GM19324 (cell line): ENCODE results near the gene RAMAC.
A peak's percentile ranks its signal among the peaks of the same experiment; 100 is the strongest.
"Not testable (repeated sequence)": the region's sequence is repeated elsewhere in the genome, so short reads cannot be mapped to it uniquely, and the experiment has no call there.

Experiments
- ATAC-seq: cut with Tn5 transposase; IDR thresholded peaks from one replicate; pipeline ENCODE4 v1.9.1; 2021; ENCODE audit warnings: mild to moderate bottlenecking, moderate library complexity; ENCODE audit not compliant: unreplicated experiment, low FRiP score

RAMAC gene

GRCh38 chr15:82966671-82967071 lies 19.3 kb upstream of the RAMAC start:
- ATAC-seq: no peak

- no peak for ATAC-seq
Observed at GRCh38 chr15:82968066-82968465, 17.9 kb upstream of the RAMAC start.

DNA sequence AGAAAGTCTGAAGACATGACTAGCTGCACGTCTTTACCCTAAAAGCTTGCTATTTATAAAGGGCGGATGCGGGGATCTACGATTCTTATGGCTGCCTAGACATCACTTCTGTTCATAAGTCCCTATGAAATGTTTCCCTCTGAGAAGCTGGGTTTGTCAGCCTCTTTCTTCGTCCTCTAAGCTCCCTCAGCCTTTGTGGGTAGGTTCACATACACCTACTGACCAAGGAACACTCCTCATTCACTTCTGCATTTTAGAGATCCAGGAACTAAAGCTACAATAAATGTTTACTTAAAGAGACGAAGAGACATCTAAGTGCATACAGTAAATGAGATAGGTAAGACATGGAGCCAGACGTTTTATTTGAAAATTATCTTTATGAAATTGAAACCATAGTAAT lies 16.7 kb upstream of the RAMAC start:
- no peak for ATAC-seq

GRCh38 chr15:82970078-82970686 lies 15.8 kb upstream of the RAMAC start:
- no peak for ATAC-seq

- ATAC-seq: no peak
Observed at GRCh38 chr15:82970696-82971095, 15.3 kb upstream of the RAMAC start.

GRCh38 chr15:82971218-82971984 lies 14.6 kb upstream of the RAMAC start:
- ATAC-seq: no peak

GRCh38 chr15:82972990-82973389 lies 13.0 kb upstream of the RAMAC start:
- no peak for ATAC-seq

DNA sequence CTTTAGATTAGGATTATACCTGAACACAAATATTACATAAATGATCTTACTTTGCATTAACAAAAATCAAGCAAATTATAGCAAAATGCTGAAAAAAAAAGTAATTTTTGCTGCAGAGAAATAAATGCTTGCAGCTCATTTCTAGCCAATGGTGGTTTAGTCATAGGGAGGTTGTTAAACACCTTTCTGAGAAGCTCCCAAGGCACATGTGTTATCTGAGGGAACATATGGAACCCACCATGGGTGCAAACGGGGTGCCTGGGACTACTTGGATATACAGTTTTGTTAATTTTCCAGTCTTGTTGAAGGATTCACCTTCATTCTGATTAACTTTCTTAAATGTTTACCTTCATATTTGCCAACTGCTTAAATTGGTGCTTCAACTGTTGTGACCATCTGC lies 8.9 kb upstream of the RAMAC start:
- ATAC-seq: no peak

GRCh38 chr15:82978438-82978837 lies 7.6 kb upstream of the RAMAC start:
- no peak for ATAC-seq

- ATAC-seq: no peak
Observed at GRCh38 chr15:82979726-82980125, 6.3 kb upstream of the RAMAC start.

- ATAC-seq: no peak
Observed at GRCh38 chr15:82980981-82981380, 5.0 kb upstream of the RAMAC start.

- peak; percentile 23 for ATAC-seq
Observed at GRCh38 chr15:82986442-82986780, 401 bp downstream of the RAMAC start.

GRCh38 chr15:82992436-82992998 lies 6.5 kb downstream of the RAMAC start:
- ATAC-seq: no peak

GRCh38 chr15:82993144-82993543 lies 7.1 kb downstream of the RAMAC start:
- no peak for ATAC-seq

DNA sequence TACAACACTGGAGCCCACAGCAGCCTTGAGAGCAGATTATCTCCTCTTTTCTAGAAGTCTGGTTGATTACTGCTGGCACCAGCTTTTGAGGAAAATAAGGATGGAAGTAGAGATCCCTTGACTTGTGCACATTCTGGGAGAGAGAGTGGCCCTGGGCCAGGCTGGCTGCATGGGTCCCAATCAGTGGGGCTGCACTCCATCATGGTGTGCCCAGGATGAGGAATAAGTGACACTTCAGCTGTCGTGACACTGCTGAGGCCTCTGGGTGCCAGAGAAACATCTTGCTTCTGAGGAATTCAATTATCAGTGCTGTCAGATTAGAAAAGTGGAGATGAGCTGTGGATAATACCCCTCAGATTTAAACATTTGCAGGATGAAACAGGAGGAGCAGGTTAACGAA lies 9.1 kb downstream of the RAMAC start:
- no peak for ATAC-seq

GRCh38 chr15:82995938-82996337 lies 9.9 kb downstream of the RAMAC start:
- ATAC-seq: no peak

GRCh38 chr15:82999426-82999825 lies 13.4 kb downstream of the RAMAC start:
- no peak for ATAC-seq

DNA sequence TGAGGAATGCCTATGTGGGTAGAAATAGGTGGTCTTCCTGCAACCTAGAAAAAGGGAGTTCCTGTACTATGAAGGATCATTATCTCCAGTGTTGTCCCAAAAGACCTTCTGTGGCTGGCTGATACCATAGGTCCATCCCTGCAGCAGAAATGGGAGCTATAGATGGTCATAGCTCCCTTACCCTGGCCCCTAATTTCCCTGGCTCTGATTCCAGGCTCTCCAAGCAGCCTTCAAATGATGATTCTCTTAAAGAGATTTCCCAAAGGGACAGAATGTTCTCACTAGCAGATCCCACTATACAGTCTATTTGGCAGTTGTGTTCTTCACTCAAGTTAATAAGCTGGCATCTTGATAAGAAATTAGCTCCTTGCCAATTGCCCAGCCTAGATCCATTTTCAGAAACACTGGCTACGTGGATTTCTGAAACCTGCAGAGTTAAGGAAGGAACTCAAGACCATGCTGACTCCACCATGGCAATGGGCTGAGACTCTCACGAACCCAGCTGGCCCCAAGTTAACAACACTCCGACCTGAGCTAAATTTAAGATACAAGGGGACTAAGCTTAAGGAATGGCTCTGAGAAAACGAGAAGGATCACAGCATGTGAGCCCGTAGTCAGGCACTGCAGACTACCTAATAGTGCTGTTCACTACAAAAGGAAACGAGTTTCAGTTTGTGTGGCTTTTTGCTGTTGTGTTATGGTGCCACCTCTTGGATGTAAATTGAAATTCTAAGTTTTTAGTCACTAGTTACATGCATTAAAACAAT lies 14.1 kb downstream of the RAMAC start:
- ATAC-seq: no peak

- not testable (repeated sequence) for ATAC-seq
Observed at GRCh38 chr15:83000672-83001031, 14.6 kb downstream of the RAMAC start.

DNA sequence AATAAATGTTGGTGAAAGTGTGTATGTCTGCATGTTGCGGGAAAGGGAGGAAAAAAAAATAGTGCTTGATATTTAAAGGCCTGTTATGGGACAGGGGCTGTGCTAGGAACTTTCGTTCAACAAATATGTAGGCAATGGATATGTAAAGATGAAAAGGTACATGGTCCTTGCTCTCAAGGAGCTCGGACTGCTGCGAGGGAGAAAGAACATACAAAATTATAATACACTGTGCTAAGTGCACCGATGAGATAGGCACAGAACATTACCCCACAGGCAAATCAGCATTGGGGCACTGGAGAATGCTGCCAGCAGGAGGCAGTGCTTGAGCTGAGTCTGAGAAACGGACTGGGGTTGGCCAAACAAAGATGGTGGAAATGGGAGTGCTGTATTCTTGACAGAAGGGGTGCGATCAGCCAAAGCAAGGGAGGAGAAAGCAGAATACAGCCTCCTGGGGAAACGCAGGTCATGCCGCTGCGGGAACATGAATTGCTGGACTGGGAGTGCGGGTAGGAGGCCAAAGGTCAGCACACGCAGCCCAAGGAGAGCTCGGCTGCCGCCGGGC lies 24.8 kb downstream of the RAMAC start:
- peak; percentile 57 for ATAC-seq
